Sigmoid colon (tissue), 4 donors: Measurements from ENCODE around the gene CDH23.

ENCODE experiments used
- EP300 ChIP-seq, 4 donors: sonication (generic); formaldehyde crosslinking; IDR thresholded peaks; one replicate each; pipeline ENCODE4 v1.6.1; 2017; ENCODE audit warnings: antibody characterized with exemption in 4 of 4
- POLR2A ChIP-seq, 2 donors: fragments of 450-650 bp; IDR thresholded peaks; one replicate each; pipeline ENCODE4 v1.6.1; 2016; ENCODE audit warnings: antibody characterized with exemption in 2 of 2, mild to moderate bottlenecking in 2 of 2, moderate library complexity in 2 of 2
- TF ChIP-seq, protein P1 (sequence below), 4 experiments: fragments of 450-650 bp in 3 of 4; fragments of 200-600 bp in 1 of 4; IDR thresholded peaks; one replicate each; pipeline ENCODE4 v1.5.1; 2016 to 2019; ENCODE audit warnings: antibody characterized with exemption in 4 of 4, mild to moderate bottlenecking in 3 of 4, moderate library complexity in 2 of 4

DNA sequence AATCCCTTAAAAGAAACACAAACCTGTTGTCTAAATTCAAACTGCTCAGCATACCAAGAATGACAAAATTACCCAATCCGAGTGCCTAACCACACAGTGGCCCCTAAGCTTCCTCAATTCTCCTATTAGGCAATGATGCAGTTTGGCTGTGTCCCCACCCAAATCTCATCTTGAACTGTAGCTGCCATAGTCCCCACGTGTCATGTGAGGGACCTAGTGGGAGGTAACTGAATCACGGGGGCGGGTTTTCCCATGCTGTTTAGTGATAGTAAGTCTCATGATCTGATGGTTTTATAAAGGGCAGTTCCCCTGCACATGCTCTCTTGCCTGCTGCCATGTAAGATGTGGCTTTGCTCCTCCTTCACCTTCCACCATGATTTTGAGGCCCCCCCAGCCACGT, 432.5 kb downstream of the CDH23 start:
- TF ChIP-seq, protein P1, sequence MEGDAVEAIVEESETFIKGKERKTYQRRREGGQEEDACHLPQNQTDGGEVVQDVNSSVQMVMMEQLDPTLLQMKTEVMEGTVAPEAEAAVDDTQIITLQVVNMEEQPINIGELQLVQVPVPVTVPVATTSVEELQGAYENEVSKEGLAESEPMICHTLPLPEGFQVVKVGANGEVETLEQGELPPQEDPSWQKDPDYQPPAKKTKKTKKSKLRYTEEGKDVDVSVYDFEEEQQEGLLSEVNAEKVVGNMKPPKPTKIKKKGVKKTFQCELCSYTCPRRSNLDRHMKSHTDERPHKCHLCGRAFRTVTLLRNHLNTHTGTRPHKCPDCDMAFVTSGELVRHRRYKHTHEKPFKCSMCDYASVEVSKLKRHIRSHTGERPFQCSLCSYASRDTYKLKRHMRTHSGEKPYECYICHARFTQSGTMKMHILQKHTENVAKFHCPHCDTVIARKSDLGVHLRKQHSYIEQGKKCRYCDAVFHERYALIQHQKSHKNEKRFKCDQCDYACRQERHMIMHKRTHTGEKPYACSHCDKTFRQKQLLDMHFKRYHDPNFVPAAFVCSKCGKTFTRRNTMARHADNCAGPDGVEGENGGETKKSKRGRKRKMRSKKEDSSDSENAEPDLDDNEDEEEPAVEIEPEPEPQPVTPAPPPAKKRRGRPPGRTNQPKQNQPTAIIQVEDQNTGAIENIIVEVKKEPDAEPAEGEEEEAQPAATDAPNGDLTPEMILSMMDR (IDR thresholded peaks at IDR 0.05), result no peak
- no peak for TF ChIP-seq EP300 (IDR thresholded peaks at IDR 0.05)
- no peak for TF ChIP-seq POLR2A (IDR thresholded peaks at IDR 0.05)
